HUES64 (cell line): ENCODE data around the gene RASGRF2.

Source experiments
- H3K27ac ChIP-seq: 2 replicates; pipeline ENCODE4 v1.7.0; 2013; ENCODE audit warnings: low read depth, low read length, inconsistent platforms
- H3K27me3 ChIP-seq: 2 replicates; pipeline ENCODE4 v1.6.1; 2013; ENCODE audit warnings: mild to moderate bottlenecking, low read length; ENCODE audit not compliant: insufficient read depth
- H3K36me3 ChIP-seq: 2 replicates; pipeline ENCODE4 v1.6.1; 2013; ENCODE audit warnings: mild to moderate bottlenecking, low read length; ENCODE audit not compliant: insufficient read depth
- H3K4me1 ChIP-seq: 2 replicates; pipeline ENCODE4 v1.6.1; 2013; ENCODE audit warnings: mild to moderate bottlenecking, low read length, moderate library complexity; ENCODE audit not compliant: insufficient read depth
- H3K4me3 ChIP-seq: 2 replicates; pipeline ENCODE4 v1.5.1; 2013; ENCODE audit warnings: mild to moderate bottlenecking, low read length, moderate library complexity
- H3K9ac ChIP-seq: 2 replicates; pipeline ENCODE4 v1.6.1; 2013; ENCODE audit warnings: mild to moderate bottlenecking, low read depth, low read length
- H3K9me3 ChIP-seq: 2 replicates; pipeline ENCODE4 v1.6.1; 2013; ENCODE audit warnings: low read depth, low read length; ENCODE audit not compliant: insufficient read depth
- WGBS: fragments of 150-250, 120-280 bp; methylation state at CpG from one replicate; pipeline ENCODE4 v1.1.7; 2013; ENCODE audit warnings: missing lambda C conversion rate; 5-methylcytosine and 5-hydroxymethylcytosine counted together

Gene RASGRF2

GRCh38 chr5:81162501-81162900, 202.3 kb downstream of the RASGRF2 start:
- Histone ChIP-seq H3K4me1 (no peaks in the 10 kb centered on the region; the same call in 1 of the 2 replicates), H3K4me3 (no peak overlapping the region), H3K27me3 (no peaks in the 10 kb centered on the region), H3K36me3 (no peaks in the 10 kb centered on the region), H3K9me3 (no peaks in the 10 kb centered on the region), H3K27ac (no peak overlapping the region), H3K9ac (no peak overlapping the region)
- 94% methylated on average over 9 of the region's 9 CpGs for WGBS

GRCh38 chr5:81163651-81164050, 203.5 kb downstream of the RASGRF2 start:
- H3K4me1 ChIP-seq = no peaks in the 10 kb centered on the region; the same call in 1 of the 2 replicates

DNA sequence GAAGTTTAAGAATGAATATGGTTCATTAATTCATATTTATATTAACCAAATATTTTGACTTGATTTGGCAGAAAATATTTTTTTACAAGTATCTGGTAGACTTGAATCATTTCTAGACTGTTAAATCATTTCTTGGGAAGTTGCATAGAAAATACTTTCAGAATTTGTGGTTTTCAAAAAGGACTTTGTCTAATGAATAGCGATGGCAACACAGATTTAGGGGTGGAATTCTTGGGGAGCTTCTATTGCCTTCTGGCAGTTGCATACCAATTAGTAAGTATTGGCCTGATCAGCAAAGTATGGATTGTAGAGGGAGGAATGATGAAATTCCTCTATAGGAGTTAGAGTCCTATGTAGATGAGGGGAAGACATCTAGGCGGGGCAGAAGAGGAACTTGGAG, 204.3 kb downstream of the RASGRF2 start:
- Histone ChIP-seq H3K4me1 (no peaks in the 10 kb centered on the region; the same call in 1 of the 2 replicates), H3K36me3 (no peaks in the 10 kb centered on the region), H3K9ac (no peak overlapping the region), H3K27me3 (no peaks in the 10 kb centered on the region), H3K9me3 (no peaks in the 10 kb centered on the region), H3K4me3 (no peak overlapping the region), H3K27ac (no peak overlapping the region)
- WGBS = 90% methylated on average over 2 of the region's 2 CpGs

More at GRCh38 chr5:81163651-81164050, 203.5 kb downstream of the RASGRF2 start:
- no peak overlapping the region for H3K27ac ChIP-seq
- no peaks in the 10 kb centered on the region for H3K9me3 ChIP-seq
- H3K36me3 ChIP-seq = no peaks in the 10 kb centered on the region
- no peak overlapping the region for H3K9ac ChIP-seq
- H3K27me3 ChIP-seq = no peaks in the 10 kb centered on the region
- no peak overlapping the region for H3K4me3 ChIP-seq
- 89% methylated on average over 2 of the region's 3 CpGs for WGBS

- WGBS = 94% methylated on average over 8 of the region's 9 CpGs
- Histone ChIP-seq H3K9ac (no peak overlapping the region), H3K4me3 (no peak overlapping the region), H3K27ac (no peak overlapping the region), H3K4me1 (no peaks in the 10 kb centered on the region; the same call in 1 of the 2 replicates), H3K9me3 (no peaks in the 10 kb centered on the region), H3K36me3 (no peaks in the 10 kb centered on the region), H3K27me3 (no peaks in the 10 kb centered on the region)
Observed at GRCh38 chr5:81164936-81165335, 204.8 kb downstream of the RASGRF2 start.

- H3K27ac ChIP-seq = no peak overlapping the region
- H3K36me3 ChIP-seq = no peaks in the 10 kb centered on the region
- no peaks in the 10 kb centered on the region; the same call in 1 of the 2 replicates for H3K4me1 ChIP-seq
- H3K27me3 ChIP-seq = no peaks in the 10 kb centered on the region
- no peak overlapping the region for H3K4me3 ChIP-seq
- no peak overlapping the region for H3K9ac ChIP-seq
- no peaks in the 10 kb centered on the region for H3K9me3 ChIP-seq
- 37% methylated on average over 3 of the region's 3 CpGs for WGBS
Observed at GRCh38 chr5:81165493-81166119, 205.4 kb downstream of the RASGRF2 start.

- Histone ChIP-seq H3K4me3 (no peak overlapping the region), H3K27me3 (no peaks in the 10 kb centered on the region), H3K4me1 (no peaks in the 10 kb centered on the region; the same call in 1 of the 2 replicates), H3K36me3 (no peaks in the 10 kb centered on the region), H3K9me3 (no peaks in the 10 kb centered on the region), H3K27ac (no peak overlapping the region), H3K9ac (no peak overlapping the region)
- WGBS = 89% methylated on average over 6 of the region's 6 CpGs
Observed at GRCh38 chr5:81166430-81166829, 206.3 kb downstream of the RASGRF2 start.

- 91% methylated on average over 4 of the region's 4 CpGs for WGBS
Observed at GRCh38 chr5:81167078-81167477, 206.9 kb downstream of the RASGRF2 start.

DNA sequence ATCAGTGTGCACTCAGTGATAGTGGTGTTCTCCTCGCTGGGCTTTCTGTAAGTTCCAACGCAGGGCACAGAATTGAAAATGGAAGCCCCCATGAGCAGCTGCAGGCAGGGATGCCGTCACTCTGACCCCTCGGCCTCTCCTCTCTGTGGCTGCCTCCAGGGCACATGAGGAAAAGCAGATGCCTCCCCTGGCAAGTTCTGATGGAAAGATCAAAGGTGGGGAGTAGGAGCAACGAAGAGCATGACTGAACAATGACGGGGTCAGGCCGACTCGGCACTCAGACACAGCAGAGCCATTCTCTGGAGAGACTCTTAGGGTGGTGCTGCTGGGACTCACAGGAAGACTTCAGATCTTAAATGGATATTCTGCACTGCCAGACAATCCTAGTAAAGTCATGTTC, 207.4 kb downstream of the RASGRF2 start:
- Histone ChIP-seq H3K27me3 (no peaks in the 10 kb centered on the region), H3K27ac (no peak overlapping the region), H3K9me3 (no peaks in the 10 kb centered on the region), H3K9ac (no peak overlapping the region), H3K36me3 (no peaks in the 10 kb centered on the region), H3K4me3 (no peak overlapping the region), H3K4me1 (no peaks in the 10 kb centered on the region; the same call in 1 of the 2 replicates)
- 83% methylated on average over 8 of the region's 8 CpGs for WGBS

More at GRCh38 chr5:81167078-81167477, 206.9 kb downstream of the RASGRF2 start:
- no peak overlapping the region for H3K4me3 ChIP-seq
- H3K9ac ChIP-seq = no peak overlapping the region
- no peaks in the 10 kb centered on the region; the same call in 1 of the 2 replicates for H3K4me1 ChIP-seq
- no peaks in the 10 kb centered on the region for H3K36me3 ChIP-seq
- H3K27ac ChIP-seq = no peak overlapping the region
- no peaks in the 10 kb centered on the region for H3K27me3 ChIP-seq
- no peaks in the 10 kb centered on the region for H3K9me3 ChIP-seq

- Histone ChIP-seq H3K9ac (no peak overlapping the region), H3K4me3 (no peak overlapping the region), H3K4me1 (no peaks in the 10 kb centered on the region; the same call in 1 of the 2 replicates), H3K36me3 (no peaks in the 10 kb centered on the region), H3K27ac (no peak overlapping the region), H3K27me3 (no peaks in the 10 kb centered on the region), H3K9me3 (no peaks in the 10 kb centered on the region)
- 94% methylated on average over 2 of the region's 2 CpGs for WGBS
Observed at GRCh38 chr5:81169924-81170323, 209.8 kb downstream of the RASGRF2 start.

DNA sequence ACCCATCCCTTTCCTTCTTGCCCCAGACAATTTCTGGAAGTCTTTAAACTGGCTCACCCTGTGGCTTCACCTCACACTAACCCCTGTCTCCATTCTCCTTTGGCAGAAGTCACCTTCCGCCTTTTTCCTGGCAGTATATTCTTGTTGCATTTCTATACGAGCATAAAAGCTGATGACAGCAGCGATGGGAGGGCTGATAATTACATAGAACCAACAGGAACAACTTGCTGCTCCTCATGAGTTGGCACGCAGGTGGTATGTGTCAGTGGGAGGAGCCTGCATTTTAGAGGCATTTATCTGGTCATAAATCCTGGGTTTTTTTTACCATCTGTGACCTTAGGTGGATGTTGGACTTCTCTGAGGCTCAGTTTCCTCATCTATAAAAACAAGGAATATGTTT, 211.6 kb downstream of the RASGRF2 start:
- 82% methylated on average over 4 of the region's 4 CpGs for WGBS
- H3K9me3 ChIP-seq = no peaks in the 10 kb centered on the region

GRCh38 chr5:81172710-81173109, 212.5 kb downstream of the RASGRF2 start:
- Histone ChIP-seq H3K9ac (no peak overlapping the region), H3K27ac (no peak overlapping the region), H3K36me3 (no peaks in the 10 kb centered on the region), H3K27me3 (no peaks in the 10 kb centered on the region), H3K9me3 (no peaks in the 10 kb centered on the region), H3K4me1 (no peaks in the 10 kb centered on the region), H3K4me3 (no peak overlapping the region)
- 91% methylated on average over 3 of the region's 3 CpGs for WGBS

More for the DNA sequence above, 211.6 kb downstream of the RASGRF2 start:
- no peaks in the 10 kb centered on the region for H3K27me3 ChIP-seq
- no peaks in the 10 kb centered on the region; the same call in 1 of the 2 replicates for H3K4me1 ChIP-seq
- H3K27ac ChIP-seq = no peak overlapping the region
- no peak overlapping the region for H3K9ac ChIP-seq
- no peaks in the 10 kb centered on the region for H3K36me3 ChIP-seq
- H3K4me3 ChIP-seq = no peak overlapping the region
